Right hindlimb (tissue), 1 donor: ENCODE data around the gene PPP1R14D.

Experiments
- DNase-seq: peaks from one replicate; pipeline ENCODE4 v3.0.0-alpha.2; 2018

Gene PPP1R14D

DNA sequence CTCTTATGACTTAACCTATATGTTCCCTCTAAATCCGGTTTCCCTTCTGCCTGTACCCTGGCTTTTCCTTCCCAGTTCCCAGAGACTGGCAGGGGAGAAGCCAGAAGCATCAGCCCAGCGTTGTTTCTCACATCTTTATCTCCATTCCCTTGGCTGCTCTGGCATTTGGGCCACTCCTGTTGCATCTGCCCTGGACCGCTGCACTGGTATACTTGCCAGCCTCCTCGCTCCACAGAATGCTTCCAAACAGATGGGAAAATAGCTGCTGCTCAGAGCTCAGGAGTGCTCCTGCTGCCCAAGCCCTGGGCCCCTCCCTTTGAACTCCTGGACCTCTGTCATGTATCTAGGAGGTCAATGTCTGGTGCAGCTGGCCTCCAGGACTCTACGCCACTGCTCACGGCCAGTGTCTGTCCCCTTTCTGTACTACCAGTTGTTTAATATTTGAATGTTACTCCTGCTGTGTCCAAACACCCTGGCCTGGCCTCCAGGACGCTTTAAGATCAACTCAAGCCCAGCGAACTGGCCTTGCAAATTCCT, 22.1 kb upstream of the PPP1R14D start:
- DNase-seq = no peak

GRCh38 chr15:40847223-40847961, 18.9 kb upstream of the PPP1R14D start:
- DNase-seq = peak; percentile 36

- no peak for DNase-seq
These were observed 18.3 kb upstream of the PPP1R14D start for GRCh38 chr15:40846841-40847222.

DNA sequence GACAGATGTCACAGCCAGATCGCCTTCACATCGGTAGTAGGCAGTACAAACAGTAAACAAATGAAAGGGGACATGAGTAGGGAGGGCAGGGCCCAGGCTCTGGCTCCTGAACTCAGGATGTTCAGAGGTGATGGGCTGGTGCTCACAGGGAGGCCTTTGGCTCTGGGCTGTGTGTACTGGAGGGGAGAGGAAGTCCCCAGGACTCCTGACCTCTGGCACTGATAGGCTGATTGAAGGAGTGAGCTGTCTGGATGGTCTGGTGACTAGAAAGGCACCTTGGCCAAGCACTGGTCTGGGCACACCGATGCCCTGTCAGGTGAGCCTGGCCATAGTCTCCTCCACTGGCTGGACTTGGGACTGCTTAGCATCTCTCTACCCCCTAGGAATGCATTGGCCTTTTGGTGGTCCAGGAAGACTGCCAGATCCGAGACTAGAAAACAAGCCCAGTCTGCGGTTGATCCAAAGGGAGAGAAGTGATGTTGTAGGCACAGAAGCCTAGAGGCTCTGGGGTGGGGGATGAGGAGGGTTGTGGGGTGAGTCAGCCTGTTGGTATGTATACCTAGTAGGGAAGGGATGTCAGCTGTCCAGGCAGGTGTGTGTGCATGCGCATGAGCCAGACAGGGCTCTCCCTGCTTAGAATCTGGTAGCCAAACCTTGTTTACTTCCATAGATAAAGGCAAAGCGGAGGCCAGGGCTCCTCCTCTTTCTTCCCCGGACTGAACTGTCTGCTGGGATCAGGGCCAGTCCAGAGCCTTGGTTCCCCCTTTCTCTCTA, 17.2 kb upstream of the PPP1R14D start:
- DNase-seq = no peak

- DNase-seq = no peak
These were observed 16.5 kb upstream of the PPP1R14D start for GRCh38 chr15:40845036-40845435.

- DNase-seq = peak; percentile 40
These were observed 16.2 kb upstream of the PPP1R14D start for GRCh38 chr15:40844696-40845030.

GRCh38 chr15:40843885-40844695, 15.6 kb upstream of the PPP1R14D start, which contains the start of gene SPINT1:
SPINT1 (plus strand) TSS chr15:40844048; CDS start chr15:40844555, 507 bp downstream.
- DNase-seq = no peak

DNA sequence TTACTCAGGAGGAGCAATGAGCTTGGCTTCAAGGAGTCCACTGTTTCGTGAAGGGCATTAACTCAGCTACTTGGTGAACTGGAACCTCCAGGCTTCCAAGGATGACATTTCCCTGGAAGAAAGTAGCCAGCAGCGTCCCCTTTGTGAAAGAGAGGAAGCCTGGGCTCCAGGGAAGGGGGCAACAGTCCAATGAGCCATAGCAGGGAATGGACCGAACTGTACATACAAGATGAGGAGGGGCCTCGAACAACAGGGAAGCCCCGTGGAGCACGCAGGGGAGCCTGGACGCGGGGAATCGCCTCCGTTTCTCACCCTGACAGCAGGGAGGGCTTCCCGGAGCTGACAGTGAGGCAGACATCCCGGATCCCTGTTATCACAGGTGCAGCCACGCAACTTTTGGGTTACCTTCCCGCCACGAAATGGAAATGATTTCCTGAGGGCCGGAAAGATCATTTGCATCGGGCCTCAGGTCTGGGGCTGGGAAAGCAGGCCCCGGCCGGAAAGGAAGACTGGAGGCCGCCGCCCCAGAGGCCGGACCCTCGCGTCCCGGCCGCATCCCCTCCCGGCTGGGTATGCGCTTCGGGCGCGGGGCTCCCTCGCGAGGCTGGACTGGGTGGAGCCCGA, 14.9 kb upstream of the PPP1R14D start:
- no peak for DNase-seq

DNA sequence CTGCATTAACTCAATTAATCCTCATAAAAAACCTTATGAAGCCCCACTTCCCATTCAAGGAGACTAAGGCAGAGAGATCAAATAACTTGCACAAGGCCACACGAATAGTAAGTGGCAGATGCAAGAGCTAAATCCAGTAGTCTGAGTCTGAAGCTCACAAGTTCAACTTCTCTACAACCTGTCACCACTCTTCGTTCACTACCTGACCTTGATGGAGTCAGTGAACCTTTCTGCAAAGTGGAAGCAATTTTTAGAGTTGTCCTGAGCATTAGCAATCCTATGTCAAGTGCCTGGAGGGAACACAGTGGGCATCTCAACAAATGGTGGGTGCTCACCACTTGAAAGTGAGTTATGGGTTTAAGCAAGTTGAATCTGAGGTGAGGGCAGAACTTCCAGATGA, 13.2 kb upstream of the PPP1R14D start:
- no peak for DNase-seq

- no peak for DNase-seq
These were observed 10.2 kb upstream of the PPP1R14D start for GRCh38 chr15:40838756-40839155.

DNA sequence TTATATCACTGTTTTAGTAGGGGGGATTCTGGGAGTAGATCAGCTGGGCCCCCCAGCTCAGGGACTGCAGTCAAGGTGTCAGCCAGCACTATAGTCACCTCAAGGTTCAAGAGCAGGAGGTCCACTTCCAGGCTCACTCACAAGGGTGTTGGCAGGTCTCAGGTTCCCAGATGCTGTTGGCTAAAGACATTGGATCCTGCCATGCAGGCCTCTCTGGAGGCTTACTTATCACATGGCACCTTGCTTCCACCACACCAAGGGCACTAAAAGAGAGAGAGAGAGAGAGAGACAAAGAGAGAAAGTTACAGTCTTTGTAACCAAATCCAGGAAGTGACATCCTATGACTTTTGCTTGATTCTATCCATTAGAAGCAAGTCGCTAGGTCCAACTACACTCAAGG, 7.5 kb upstream of the PPP1R14D start:
- no peak for DNase-seq

DNA sequence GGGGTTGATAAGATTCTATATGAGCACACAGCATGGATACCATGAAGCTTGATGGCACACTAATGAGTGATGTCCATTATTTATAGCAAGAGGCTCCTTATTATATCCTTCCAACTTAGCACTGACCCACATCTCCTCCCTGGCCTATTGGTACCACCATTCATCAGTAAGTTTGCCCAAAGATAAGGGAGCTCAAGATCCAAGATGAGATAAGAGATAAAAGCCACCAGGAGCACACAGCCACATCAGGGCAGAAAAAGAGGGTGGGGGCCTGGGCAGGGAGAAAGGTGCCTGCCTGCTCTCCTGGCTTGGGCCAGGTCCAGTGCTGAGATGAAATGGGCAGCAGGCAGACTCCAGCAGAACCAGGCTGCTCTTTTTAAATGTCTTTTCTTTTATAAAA, 4.4 kb upstream of the PPP1R14D start:
- DNase-seq = no peak

DNA sequence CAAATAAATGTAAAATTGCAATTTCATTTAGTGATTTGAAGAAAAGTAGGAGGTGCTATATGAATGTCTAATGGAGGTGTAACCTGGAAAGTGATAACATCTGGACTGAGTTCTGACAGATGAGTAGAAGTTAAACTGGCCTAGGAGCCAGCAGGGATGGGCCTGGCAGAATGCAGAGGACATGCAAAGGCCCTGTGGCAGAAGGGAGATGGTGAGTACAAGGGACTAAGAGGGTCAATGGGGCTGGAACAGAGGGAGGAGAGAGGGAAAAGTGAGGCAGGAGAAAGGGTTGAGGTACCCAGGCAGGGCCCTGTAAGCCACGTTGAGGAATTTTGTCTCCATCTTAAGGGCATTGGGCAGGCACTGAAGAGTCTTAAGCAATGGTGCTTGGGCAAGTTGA, 3.4 kb upstream of the PPP1R14D start:
- DNase-seq = no peak

GRCh38 chr15:40830884-40831283, 2.4 kb upstream of the PPP1R14D start:
- DNase-seq = no peak

- DNase-seq = no peak
These were observed 607 bp upstream of the PPP1R14D start for GRCh38 chr15:40829115-40829514.

DNA sequence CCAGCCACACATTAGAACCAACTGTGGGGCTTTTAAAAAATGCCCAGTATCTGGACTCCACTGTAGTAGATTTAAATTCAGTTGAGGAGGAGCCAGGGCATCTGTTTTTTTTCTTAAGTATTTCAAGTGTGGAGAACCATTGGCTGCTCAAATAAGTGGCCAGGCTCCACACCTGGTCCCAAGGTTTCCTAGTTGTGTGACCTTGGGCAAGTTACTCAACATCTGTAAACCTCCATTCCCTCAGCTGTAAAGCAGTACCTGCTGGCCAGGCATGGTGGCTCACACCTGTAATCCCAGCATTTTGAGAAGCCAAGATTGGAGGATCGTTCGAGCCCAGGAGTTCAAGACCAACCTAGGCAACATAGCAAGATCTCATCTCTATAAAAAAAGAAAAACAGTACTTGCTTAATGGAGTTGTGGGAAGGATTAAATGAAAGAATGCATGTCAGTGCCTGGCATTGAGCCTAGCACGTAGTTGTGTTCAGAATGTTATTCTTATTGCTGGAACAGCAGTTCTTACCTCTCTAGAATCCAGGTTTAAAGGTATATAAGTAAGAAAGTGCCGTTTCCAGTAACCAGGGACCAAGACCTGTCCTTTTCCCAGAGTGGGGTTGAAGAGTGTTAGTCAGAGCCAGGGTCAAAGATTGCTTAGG, 2.0 kb downstream of the PPP1R14D start:
- DNase-seq = no peak

DNA sequence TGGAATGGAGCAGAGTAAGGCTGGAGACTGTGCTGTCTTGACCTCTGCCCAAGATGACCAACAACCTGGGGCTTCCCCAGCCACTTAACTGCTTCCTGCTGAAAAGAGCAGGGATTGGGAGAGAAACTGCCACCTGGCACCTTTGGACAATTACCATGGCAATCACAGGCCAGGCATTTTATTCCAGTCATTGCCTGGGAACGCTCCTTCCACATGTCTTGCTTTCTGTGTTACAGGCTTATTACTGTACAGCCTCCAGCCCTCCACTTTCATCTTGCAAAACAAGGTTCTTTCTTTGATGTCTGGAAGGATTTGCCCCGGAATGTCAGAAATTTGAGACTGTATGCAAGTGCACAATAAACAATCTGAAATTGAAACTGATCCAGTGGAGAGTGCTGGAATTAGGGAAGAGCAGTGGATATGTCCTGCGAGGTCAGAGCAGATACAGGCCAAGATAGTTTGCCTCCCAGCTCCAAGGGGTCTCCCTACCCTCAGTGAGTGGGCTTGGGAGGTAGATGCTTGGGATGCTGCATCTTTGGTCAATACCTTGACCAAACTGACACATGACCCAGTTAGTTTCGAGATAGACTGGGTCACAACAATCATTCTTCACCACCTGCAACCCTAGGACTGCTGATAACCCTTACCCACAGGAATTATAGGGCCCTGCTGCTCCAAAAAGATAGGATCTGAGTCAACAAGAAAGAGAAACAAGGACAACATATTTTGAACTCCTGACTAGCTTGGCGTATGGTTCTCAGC, 2.7 kb downstream of the PPP1R14D start:
- no peak for DNase-seq

DNA sequence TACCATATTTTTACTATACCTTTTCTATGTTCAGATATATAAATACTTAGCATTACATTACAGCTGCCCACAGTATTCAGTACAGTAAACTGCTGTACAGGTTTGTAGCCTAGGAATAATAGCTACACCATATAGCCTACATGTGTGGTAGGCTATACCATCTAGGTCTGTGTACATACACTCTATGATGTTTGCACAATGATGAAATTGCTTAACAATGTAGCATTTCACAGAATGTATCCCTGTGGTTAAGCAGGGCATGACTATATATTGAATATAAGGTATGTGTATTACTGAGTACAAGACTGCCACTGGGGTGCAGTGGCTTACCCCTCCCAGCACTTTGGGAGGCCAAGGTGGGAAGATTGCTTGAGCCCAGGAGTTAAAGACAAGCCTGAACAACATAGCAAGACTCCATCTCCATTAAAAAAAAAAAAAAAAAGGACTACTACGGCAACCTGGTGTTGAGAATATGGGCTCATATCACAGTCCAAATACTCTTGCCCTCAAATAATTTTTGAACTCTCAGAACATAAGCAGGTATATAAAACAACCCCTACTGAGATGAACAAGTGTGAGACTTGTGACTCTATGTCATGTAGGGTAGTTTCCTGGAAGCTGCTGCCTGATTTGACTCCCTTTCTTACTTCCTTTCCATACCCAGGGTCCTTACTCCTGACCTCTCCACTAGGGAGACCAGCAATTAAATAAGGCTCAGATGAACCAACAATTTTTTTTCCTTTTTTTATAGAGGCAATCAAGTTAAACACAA, 4.8 kb downstream of the PPP1R14D start:
- no peak for DNase-seq

DNA sequence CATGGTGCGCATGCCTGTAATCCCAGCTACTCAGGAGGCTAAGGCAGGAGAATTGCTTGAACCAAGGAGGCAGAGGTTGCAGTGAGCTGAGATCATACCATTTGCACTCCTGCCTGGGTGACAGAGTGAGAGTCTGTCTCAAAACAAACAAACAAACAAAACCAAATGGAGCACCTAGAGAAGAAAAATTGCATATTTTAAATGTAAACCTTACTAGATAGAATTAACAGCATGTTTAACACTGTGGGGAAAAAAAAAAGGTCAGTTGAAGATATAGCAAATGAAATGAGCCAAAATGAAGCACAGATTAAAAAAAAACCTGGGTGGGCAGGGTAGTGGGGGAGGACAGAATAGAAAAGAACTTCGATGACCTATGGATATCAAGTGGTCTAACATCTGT, 7.3 kb downstream of the PPP1R14D start:
- no peak for DNase-seq

DNA sequence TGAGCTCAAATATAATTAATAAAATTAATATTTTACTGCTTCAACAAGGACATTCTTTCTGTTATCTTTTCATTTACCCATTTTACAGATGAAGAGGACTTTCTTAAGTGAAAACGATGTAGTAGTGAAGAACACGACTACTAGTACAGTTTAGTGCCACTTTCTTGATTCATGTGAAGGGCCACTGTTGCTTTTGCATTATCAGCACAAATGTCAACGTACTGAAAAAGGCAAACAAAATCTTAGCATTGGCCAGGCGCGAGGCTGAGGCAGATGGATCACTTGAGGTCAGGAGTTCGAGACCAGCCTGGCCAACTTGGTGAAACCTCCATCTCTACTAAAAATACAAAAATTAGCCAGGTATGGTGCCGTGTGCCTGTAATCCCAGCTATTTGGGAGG, 9.5 kb downstream of the PPP1R14D start:
- no peak for DNase-seq
